Measurements from ENCODE around the gene ABRACL.
A peak's percentile ranks its signal among the peaks of the same experiment; 100 is the strongest.
"Not testable (repeated sequence)": the region's sequence is repeated elsewhere in the genome, so short reads cannot be mapped to it uniquely, and the experiment has no call there.

The ABRACL gene

GRCh38 chr6:139028658-139029469 is at the start of gene ABRACL:
ABRACL (plus strand) TSS chr6:139028745; CDS start chr6:139034161, 5,416 bp downstream.
- DNase-seq (ENCODE audit: low spot score) = peak; percentile 77

- DNase-seq (ENCODE audit: low spot score) = no peak
Observed at GRCh38 chr6:138979365-138979764, 49.2 kb upstream of the ABRACL start.

- no peak for DNase-seq (ENCODE audit: low spot score)
Observed at GRCh38 chr6:138979813-138980668, 48.5 kb upstream of the ABRACL start.

- DNase-seq (ENCODE audit: low spot score) = no peak
Observed at GRCh38 chr6:138981416-138981815, 47.1 kb upstream of the ABRACL start.

- no peak for DNase-seq (ENCODE audit: low spot score)
Observed at GRCh38 chr6:138986578-138986977, 42.0 kb upstream of the ABRACL start.

- DNase-seq (ENCODE audit: low spot score) = no peak
Observed at GRCh38 chr6:138987080-138987642, 41.4 kb upstream of the ABRACL start.

GRCh38 chr6:138987643-138988468 is 40.7 kb upstream of the ABRACL start, which contains the start of gene REPS1:
REPS1 (minus strand) TSS chr6:138988253; CDS start chr6:138987682, 571 bp downstream.
- DNase-seq (ENCODE audit: low spot score) = peak; percentile 97

GRCh38 chr6:138988469-138988834 is 40.1 kb upstream of the ABRACL start:
- DNase-seq (ENCODE audit: low spot score) = no peak

GRCh38 chr6:138989098-138989983 is 39.2 kb upstream of the ABRACL start:
- DNase-seq (ENCODE audit: low spot score) = no peak

- DNase-seq (ENCODE audit: low spot score) = no peak
Observed at GRCh38 chr6:138991206-138991605, 37.3 kb upstream of the ABRACL start.

GRCh38 chr6:138992965-138993364 is 35.6 kb upstream of the ABRACL start:
- not testable (repeated sequence) for DNase-seq (ENCODE audit: low spot score)

- DNase-seq (ENCODE audit: low spot score) = not testable (repeated sequence)
Observed at GRCh38 chr6:138993410-138993809, 35.1 kb upstream of the ABRACL start.

- no peak for DNase-seq (ENCODE audit: low spot score)
Observed at GRCh38 chr6:138996524-138996923, 32.0 kb upstream of the ABRACL start.

GRCh38 chr6:138997136-138997535 is 31.4 kb upstream of the ABRACL start:
- DNase-seq (ENCODE audit: low spot score) = no peak

- no peak for DNase-seq (ENCODE audit: low spot score)
Observed at GRCh38 chr6:138999949-139000725, 28.4 kb upstream of the ABRACL start.

- DNase-seq (ENCODE audit: low spot score) = no peak
Observed at GRCh38 chr6:139003751-139004150, 24.8 kb upstream of the ABRACL start.

GRCh38 chr6:139006477-139006876 is 22.1 kb upstream of the ABRACL start:
- DNase-seq (ENCODE audit: low spot score) = no peak

GRCh38 chr6:139007428-139007827 is 21.1 kb upstream of the ABRACL start:
- no peak for DNase-seq (ENCODE audit: low spot score)

- DNase-seq (ENCODE audit: low spot score) = no peak
Observed at GRCh38 chr6:139008117-139008516, 20.4 kb upstream of the ABRACL start.

- DNase-seq (ENCODE audit: low spot score) = no peak
Observed at GRCh38 chr6:139010674-139011073, 17.9 kb upstream of the ABRACL start.

Data from ecto neural progenitor cell (in vitro differentiated cells).